Esophagus (tissue), 2 donors: Measurements from ENCODE around the gene ACTC1. TPM values are rescaled to one million over a fixed set of nuclear protein-coding genes. Genes with fewer than 3 reads are reported as not detected.
"Not testable (repeated sequence)": the region's sequence is repeated elsewhere in the genome, so short reads cannot be mapped to it uniquely, and the experiment has no call there.

Source experiments
- H3K27ac ChIP-seq, 2 donors: one replicate each; pipeline ENCODE4 v1.5.1; 2013; ENCODE audit warnings: low read depth in 2 of 2, mild to moderate bottlenecking in 2 of 2, inconsistent platforms in 1 of 2, low read length in 1 of 2, moderate library complexity in 1 of 2
- H3K27me3 ChIP-seq, 2 donors: one replicate each; pipeline ENCODE4 v1.6.1; 2013; ENCODE audit warnings: low read length in 2 of 2, control low read depth in 1 of 2, mild to moderate bottlenecking in 1 of 2; ENCODE audit not compliant: insufficient read depth in 2 of 2, control insufficient read depth in 1 of 2
- H3K36me3 ChIP-seq, 2 donors: one replicate each; pipeline ENCODE4 v1.6.1; 2013; ENCODE audit warnings: low read length in 1 of 2; ENCODE audit not compliant: control insufficient read depth in 2 of 2, insufficient read depth in 2 of 2
- H3K4me1 ChIP-seq, 2 donors: one replicate each; pipeline ENCODE4 v1.6.1; 2013; ENCODE audit warnings: low read length in 1 of 2; ENCODE audit not compliant: control insufficient read depth in 2 of 2, insufficient read depth in 2 of 2
- H3K4me3 ChIP-seq, 2 donors: one replicate each; pipeline ENCODE4 v1.5.1; 2013; ENCODE audit warnings: low read length in 2 of 2, mild to moderate bottlenecking in 2 of 2, low read depth in 1 of 2, moderate library complexity in 1 of 2
- H3K9me3 ChIP-seq, 2 donors: one replicate each; pipeline ENCODE4 v1.6.1; 2013; ENCODE audit warnings: mild to moderate bottlenecking in 2 of 2, low read depth in 1 of 2, low read length in 1 of 2, moderate library complexity in 1 of 2; ENCODE audit not compliant: control insufficient read depth in 2 of 2, insufficient read depth in 1 of 2
- WGBS, 2 donors: extraction: QIAGEN DNeasy Blood & Tissue Kit; methylation state at CpG; one replicate each; pipeline ENCODE4 v1.1.7; 2013; 5-methylcytosine and 5-hydroxymethylcytosine counted together
- polyA plus RNA-seq, 2 donors: library from polyadenylated mRNA; stranded (reverse); fragments of 200-250 nt; gene quantifications; one replicate each; pipeline ENCODE4 v1.2.3, GENCODE V29; 2013
- donor health status: healthy with polysubstance abuse.
- donor health status: Bipolar disorder and iron deficiency.

The ACTC1 gene
- polyA plus RNA-seq, 2 donors: 0.53 to 1.0 TPM

GRCh38 chr15:34813446-34814190 lies 18.3 kb upstream of the ACTC1 start:
- H3K27ac ChIP-seq: no peak overlapping the region
- 45 to 51% methylated on average over 3 of the region's 3 CpGs for WGBS, 2 donors

DNA sequence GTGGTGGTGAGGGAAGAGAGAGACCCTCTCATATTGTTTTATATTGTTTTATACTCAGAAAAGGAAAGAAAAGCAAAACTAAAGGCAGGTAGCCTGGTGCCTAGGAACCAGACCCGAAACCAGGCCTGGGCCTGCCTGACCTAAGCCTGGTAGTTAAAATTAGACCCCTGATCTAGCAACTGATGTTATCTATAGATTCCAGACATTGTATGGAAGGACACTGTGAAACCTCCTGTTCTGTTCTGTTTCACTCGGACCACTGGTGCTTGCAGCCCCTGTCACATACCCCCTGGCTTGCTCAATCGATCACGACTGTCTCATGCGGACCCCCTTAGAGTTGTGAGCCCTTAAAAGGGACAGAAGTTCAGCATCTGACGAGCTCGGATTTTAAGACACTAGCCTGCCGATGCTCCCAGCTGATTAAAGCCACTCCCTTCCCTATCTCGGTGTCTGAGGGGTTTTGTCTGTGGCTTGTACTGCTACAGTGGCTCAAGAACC lies 17.6 kb upstream of the ACTC1 start:
- not testable (repeated sequence) for H3K27me3 ChIP-seq, H3K9me3 ChIP-seq, H3K27ac ChIP-seq, H3K4me1 ChIP-seq, H3K4me3 ChIP-seq, H3K36me3 ChIP-seq
- 59 to 67% methylated on average over 9 of the region's 9 CpGs for WGBS, 2 donors

More at GRCh38 chr15:34813446-34814190, 18.3 kb upstream of the ACTC1 start:
- no peaks in the 10 kb centered on the region for H3K36me3 ChIP-seq
- H3K4me3 ChIP-seq: no peak overlapping the region
- H3K9me3 ChIP-seq: no peaks in the 10 kb centered on the region
- no peaks in the 10 kb centered on the region for H3K4me1 ChIP-seq
- H3K27me3 ChIP-seq: no peaks in the 10 kb centered on the region

DNA sequence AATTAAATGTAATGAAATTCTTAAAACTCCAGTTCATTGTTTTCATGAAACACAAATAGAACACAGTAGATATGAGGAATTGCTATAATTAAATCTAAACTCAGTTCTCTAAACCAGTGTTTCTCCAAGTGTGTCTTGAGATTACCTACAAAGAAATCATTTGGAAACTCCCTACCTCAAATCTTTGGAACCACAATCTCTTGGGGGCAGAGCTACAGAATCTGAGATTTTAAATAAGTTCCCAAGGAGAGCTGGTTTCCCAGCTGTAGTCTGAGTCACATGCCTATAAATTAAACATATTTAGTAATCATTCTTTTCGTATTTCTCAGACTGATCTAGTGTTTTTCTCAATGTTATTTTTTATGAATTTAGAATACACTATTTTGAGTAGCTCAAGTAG lies 17.0 kb upstream of the ACTC1 start:
- H3K4me3 ChIP-seq: no peak overlapping the region
- no peaks in the 10 kb centered on the region for H3K4me1 ChIP-seq
- no peaks in the 10 kb centered on the region for H3K27me3 ChIP-seq
- H3K9me3 ChIP-seq: no peaks in the 10 kb centered on the region
- WGBS, 2 donors: 65 to 70% methylated on average over 1 of the region's 1 CpG
- no peak overlapping the region for H3K27ac ChIP-seq
- no peaks in the 10 kb centered on the region for H3K36me3 ChIP-seq

DNA sequence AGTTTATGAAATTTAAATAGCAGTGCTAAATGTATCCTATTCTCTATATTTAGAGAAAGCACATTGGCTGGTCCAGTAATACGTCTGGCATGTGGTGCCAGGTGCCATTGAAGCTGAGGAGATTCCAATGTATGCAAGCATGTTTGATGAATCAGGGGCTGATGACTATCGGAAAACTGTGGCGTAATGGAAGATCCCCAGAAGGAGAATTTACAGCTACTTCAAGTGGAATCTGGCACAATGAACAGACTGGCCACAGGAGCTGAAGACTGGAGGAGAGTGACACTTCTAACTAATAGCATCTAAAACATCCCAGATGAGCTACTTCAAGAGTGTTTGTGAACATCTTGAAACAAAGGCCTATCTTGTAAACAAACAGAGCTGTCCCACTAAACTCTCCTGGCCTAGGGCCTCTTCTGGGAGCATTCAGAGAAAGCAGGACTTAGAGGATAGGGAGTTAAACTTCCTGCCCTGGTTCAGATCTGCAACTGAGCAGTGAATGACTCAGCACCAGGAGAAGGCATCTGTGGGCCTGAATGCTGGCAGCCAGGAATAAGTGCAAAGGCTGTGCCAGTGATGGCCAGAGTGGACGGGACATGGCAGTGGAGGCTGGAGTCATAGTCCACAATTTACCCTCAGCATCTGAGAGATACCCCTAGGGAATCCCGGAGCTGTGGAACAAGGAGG lies 15.2 kb upstream of the ACTC1 start:
- H3K27me3 ChIP-seq: no peaks in the 10 kb centered on the region
- 77 to 79% methylated on average over 5 of the region's 5 CpGs for WGBS, 2 donors
- no peaks in the 10 kb centered on the region for H3K4me1 ChIP-seq
- no peak overlapping the region for H3K27ac ChIP-seq
- H3K36me3 ChIP-seq: no peaks in the 10 kb centered on the region
- no peaks in the 10 kb centered on the region for H3K9me3 ChIP-seq
- no peak overlapping the region for H3K4me3 ChIP-seq

DNA sequence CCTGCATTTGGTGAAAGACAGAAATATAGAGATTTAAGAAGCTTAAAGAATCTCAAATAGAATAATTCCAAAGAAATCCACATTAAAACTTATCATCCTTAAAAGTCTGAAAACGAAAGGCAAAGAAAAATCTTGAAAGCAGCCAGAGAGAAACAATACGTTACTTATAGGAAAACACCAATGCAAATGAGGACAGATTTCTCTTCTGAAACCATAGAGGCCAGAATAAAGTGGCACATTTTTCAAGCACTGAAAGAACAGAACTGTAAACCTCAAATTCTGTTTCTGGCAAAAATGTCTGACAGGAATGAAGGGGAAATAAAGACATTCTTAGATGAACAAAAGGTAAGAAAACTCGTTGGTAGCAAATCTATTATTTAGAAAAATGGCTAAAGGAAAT lies 13.8 kb upstream of the ACTC1 start:
- H3K27me3 ChIP-seq: no peaks in the 10 kb centered on the region
- H3K36me3 ChIP-seq: no peaks in the 10 kb centered on the region
- H3K4me1 ChIP-seq: no peaks in the 10 kb centered on the region
- no peak overlapping the region for H3K27ac ChIP-seq
- no peaks in the 10 kb centered on the region for H3K9me3 ChIP-seq
- 65 to 67% methylated on average over 3 of the region's 3 CpGs for WGBS, 2 donors
- no peak overlapping the region for H3K4me3 ChIP-seq

DNA sequence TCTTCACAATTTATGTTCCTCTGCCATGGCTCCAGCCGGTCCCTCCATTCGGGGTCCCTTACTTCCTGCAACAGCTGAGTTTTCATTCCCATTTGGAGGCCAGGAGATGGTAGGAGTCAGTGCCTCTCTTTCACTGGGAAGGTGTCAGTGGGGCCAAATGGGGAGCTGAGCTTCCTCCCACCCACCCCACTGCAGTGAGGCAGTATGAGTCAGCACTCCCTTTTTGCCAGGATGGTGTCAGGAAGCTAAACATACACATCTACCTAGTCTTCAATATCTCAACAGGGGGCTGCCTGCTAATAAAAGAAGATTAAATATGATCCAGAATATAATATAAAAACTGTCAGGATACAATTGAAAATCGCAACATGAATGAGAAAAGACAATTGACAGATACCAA lies 12.7 kb upstream of the ACTC1 start:
- Histone ChIP-seq H3K4me3 (no peak overlapping the region), H3K36me3 (no peaks in the 10 kb centered on the region), H3K4me1 (no peaks in the 10 kb centered on the region), H3K27ac (no peak overlapping the region), H3K9me3 (no peaks in the 10 kb centered on the region), H3K27me3 (no peaks in the 10 kb centered on the region)
- 75 to 91% methylated on average over 3 of the region's 3 CpGs for WGBS, 2 donors

- not testable (repeated sequence) for H3K36me3 ChIP-seq, H3K4me3 ChIP-seq, H3K9me3 ChIP-seq, H3K27me3 ChIP-seq, H3K27ac ChIP-seq, H3K4me1 ChIP-seq
- WGBS, 2 donors: 74 to 78% methylated on average over 8 of the region's 8 CpGs
These were observed 11.9 kb upstream of the ACTC1 start for GRCh38 chr15:34807241-34807640.

- no peak overlapping the region for H3K27ac ChIP-seq
- no peaks in the 10 kb centered on the region for H3K36me3 ChIP-seq
- no peaks in the 10 kb centered on the region for H3K4me1 ChIP-seq
- no peaks in the 10 kb centered on the region for H3K9me3 ChIP-seq
- WGBS, 2 donors: 76 to 77% methylated on average over 3 of the region's 3 CpGs
- no peak overlapping the region for H3K4me3 ChIP-seq
- H3K27me3 ChIP-seq: no peaks in the 10 kb centered on the region
These were observed 9.4 kb upstream of the ACTC1 start for GRCh38 chr15:34804776-34805175.

DNA sequence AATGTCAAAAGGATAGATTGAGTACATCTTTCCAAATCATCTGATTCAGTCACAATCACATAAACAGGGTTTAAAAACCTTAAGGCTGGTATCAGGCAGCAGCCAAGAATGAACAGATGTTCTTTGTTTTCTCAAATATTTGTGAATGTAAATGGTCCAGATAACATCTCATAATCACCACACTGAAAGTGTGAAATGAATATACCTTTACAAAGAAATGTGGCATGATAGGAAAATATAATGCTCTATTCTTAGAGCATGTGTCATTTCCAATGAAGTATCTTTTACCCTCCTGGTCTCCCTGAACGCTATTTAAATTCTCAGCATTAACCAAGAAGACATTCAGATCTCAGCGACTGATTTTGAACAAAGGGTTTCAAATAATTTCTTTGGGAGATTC lies 8.8 kb upstream of the ACTC1 start:
- Histone ChIP-seq H3K27me3 (no peaks in the 10 kb centered on the region), H3K9me3 (no peaks in the 10 kb centered on the region), H3K36me3 (no peaks in the 10 kb centered on the region), H3K27ac (no peak overlapping the region), H3K4me3 (no peak overlapping the region), H3K4me1 (no peaks in the 10 kb centered on the region)
- 66 to 70% methylated on average over 2 of the region's 2 CpGs for WGBS, 2 donors
